PFSK-1 (cell line): ENCODE data around the gene ATXN1.

Experiments used
- FOXP2 ChIP-seq: optimal IDR thresholded peaks from 2 replicates; pipeline ENCODE3; 2011; ENCODE audit warnings: borderline replicate concordance, control low read depth, inconsistent platforms; ENCODE audit not compliant: insufficient read depth; ENCODE audit errors: extremely low read length, extremely low read depth
- POLR2AphosphoS5 ChIP-seq: IDR thresholded peaks from 2 replicates; pipeline ENCODE4 v1.6.1; 2012; ENCODE audit warnings: low read depth, mild to moderate bottlenecking, control low read depth, low read length, moderate library complexity
- REST ChIP-seq, 2 experiments: IDR thresholded peaks; 2 replicates each; pipeline versions ENCODE4 v1.6.1 to v1.8.0; 2011 to 2012; ENCODE audit warnings: low read depth in 2 of 2, low read length in 2 of 2, control low read depth in 1 of 2, inconsistent platforms in 1 of 2, mild to moderate bottlenecking in 1 of 2, moderate library complexity in 1 of 2; ENCODE audit not compliant: insufficient read depth in 1 of 2
- SIN3A ChIP-seq: IDR thresholded peaks from 2 replicates; pipeline ENCODE4 v1.6.1; 2012; ENCODE audit warnings: mild to moderate bottlenecking, low read length, moderate library complexity, borderline replicate concordance; ENCODE audit not compliant: insufficient read depth
- TAF1 ChIP-seq: IDR thresholded peaks from 2 replicates; pipeline ENCODE4 v1.6.1; 2012; ENCODE audit warnings: low read length, control low read depth, borderline replicate concordance; ENCODE audit not compliant: insufficient read depth

DNA sequence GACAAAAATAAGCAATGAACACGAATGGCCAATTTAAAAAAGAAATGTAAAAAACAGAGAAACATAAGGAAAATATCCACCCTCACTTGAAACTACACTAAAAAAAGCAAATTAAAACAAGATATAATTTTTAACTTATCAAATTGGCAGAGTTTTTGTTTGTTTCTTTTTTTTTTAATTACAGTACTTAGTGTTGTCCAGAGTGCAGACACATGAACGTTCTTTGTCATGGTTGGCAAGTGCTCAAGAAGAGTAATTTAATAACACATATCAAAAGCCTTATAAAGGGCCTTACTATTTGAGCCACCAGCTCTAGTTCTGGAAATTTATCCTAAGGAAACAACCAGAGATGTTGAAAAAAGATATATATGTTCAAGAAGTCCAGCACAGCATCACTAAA lies 142.3 kb downstream of the ATXN1 start:
- TF ChIP-seq TAF1 (no peak), SIN3A (no peak), REST (IDR thresholded peaks at IDR 0.05; ENCODE audit: insufficient read depth in 1 of 2, low read depth in 2 of 2, low read length in 2 of 2) (no peak), POLR2AphosphoS5 (no peak), FOXP2 (no peak)
